Activated CD4-positive, alpha-beta T cell treated with anti-CD3 and anti-CD28 coated beads for 36 hours (primary cell): Measurements from ENCODE around the gene GAA. TPM values are rescaled to one million over a fixed set of nuclear protein-coding genes. Genes with fewer than 3 reads are reported as not detected.

Experiments used
- ATAC-seq: fragments of 200-7000 bp; cut with Tn5 transposase; one replicate; pipeline ENCODE4 v1.10.0; 2021; ENCODE audit warnings: mild to moderate bottlenecking, moderate library complexity
- CTCF ChIA-PET: fragments of 350-600 bp; sonication (Branson Sonifier 250); formaldehyde crosslinking; loops from one replicate; lab custom pipeline; 2021; ENCODE audit warnings: antibody characterized with exemption; lab: Charles Lee
- POLR2A ChIA-PET: fragments of 350-600 bp; sonication (Branson Sonifier 250); formaldehyde crosslinking; loops from one replicate; lab custom pipeline; 2021; ENCODE audit warnings: antibody characterized with exemption, inconsistent platforms; lab: Charles Lee
- DNase-seq: peaks from one replicate; pipeline ENCODE4 v3.0.0-alpha.2; 2020
- H3K27ac Mint-ChIP-seq: one replicate; pipeline ENCODE4 v1.8.0; 2021; ENCODE audit warnings: mixed read lengths
- H3K27me3 Mint-ChIP-seq: one replicate; pipeline ENCODE4 v1.8.0; 2021; ENCODE audit warnings: mixed read lengths
- H3K36me3 Mint-ChIP-seq: one replicate; pipeline ENCODE4 v1.8.0; 2021; ENCODE audit warnings: low read depth, mixed read lengths
- H3K4me1 Mint-ChIP-seq: one replicate; pipeline ENCODE4 v1.8.0; 2021; ENCODE audit warnings: mixed read lengths
- H3K4me3 Mint-ChIP-seq: one replicate; pipeline ENCODE4 v1.8.0; 2021; ENCODE audit warnings: mild to moderate bottlenecking, moderate library complexity, mixed read lengths
- H3K9me3 Mint-ChIP-seq: one replicate; pipeline ENCODE4 v1.8.0; 2021; ENCODE audit warnings: low read depth, mixed read lengths
- intact Hi-C, 2 experiments: fragments of 100-400 bp; cut with DNase I in 1 of 2; cut with micrococcal nuclease in 1 of 2; formaldehyde crosslinking; loops; one replicate each; pipeline versions ENCODE4 v1.14.2 to v1.15.1; 2022 to 2024; cut with DNase I, micrococcal nuclease
- total RNA-seq, 2 experiments: library from RNA; stranded (reverse); gene quantifications; one replicate each; pipeline ENCODE4 v1.2.3, GENCODE V29; 2021

The GAA gene
- total RNA-seq, 2 experiments from 2014 or later, result 28.4 to 32.8 TPM

- intact Hi-C loops, result no loop called here
- Mint-ChIP-seq H3K36me3 (no peaks in the 10 kb centered on the region), H3K4me1 (no peaks in the 10 kb centered on the region), H3K27me3 (no peaks in the 10 kb centered on the region), H3K4me3 (no peak overlapping the region), H3K27ac (no peak overlapping the region), H3K9me3 (peaks cover 2% of the 10 kb centered on the region)
- ChIA-PET CTCF (interaction anchor here (1.1 kb wide), 1 partner anchor 11 kb away, joined by 3 read pairs; the partner anchor contains the start of gene GAA), POLR2A (interaction anchor here (0.7 kb wide), 1 partner anchor 28 kb away, joined by 3 read pairs; no protein-coding TSS in a partner anchor)
- DNase-seq (no peak), ATAC-seq (no peak)
Measured at GRCh38 chr17:80111702-80112470, 10.5 kb downstream of the GAA start.

GRCh38 chr17:80112471-80113032, 11.2 kb downstream of the GAA start:
- DNase-seq, result no peak
- no peak overlapping the region for H3K27ac Mint-ChIP-seq
- H3K9me3 Mint-ChIP-seq, result peaks cover 2% of the 10 kb centered on the region
- H3K27me3 Mint-ChIP-seq, result no peaks in the 10 kb centered on the region
- POLR2A ChIA-PET, result no interaction called here
- H3K36me3 Mint-ChIP-seq, result no peaks in the 10 kb centered on the region
- CTCF ChIA-PET, result interaction anchor here (1.1 kb wide), 1 partner anchor 11 kb away, joined by 3 read pairs; the partner anchor contains the start of gene GAA
- intact Hi-C loops, result no loop called here
- no peak for ATAC-seq
- no peaks in the 10 kb centered on the region for H3K4me1 Mint-ChIP-seq
- H3K4me3 Mint-ChIP-seq, result no peak overlapping the region

DNA sequence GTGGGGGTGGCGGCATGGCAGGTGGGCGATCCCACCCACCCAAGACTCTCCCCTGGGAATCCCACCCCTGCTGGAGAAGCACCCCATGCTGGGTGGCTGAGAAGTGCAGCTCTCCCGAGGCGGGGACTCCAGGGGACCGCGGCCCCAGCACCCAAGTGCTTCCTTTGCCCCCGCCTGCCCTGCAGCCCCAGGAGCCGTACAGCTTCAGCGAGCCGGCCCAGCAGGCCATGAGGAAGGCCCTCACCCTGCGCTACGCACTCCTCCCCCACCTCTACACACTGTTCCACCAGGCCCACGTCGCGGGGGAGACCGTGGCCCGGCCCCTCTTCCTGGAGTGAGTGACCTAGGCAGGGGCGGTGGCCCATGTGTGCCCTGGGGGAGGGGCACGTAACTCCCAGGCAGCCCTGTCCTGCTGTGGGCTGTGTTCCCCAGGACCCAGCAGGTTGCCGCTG, 11.7 kb downstream of the GAA start:
- ChIA-PET POLR2A (no interaction called here), CTCF (interaction anchor here (1.1 kb wide), 1 partner anchor 12 kb away, joined by 3 read pairs; the partner anchor contains the start of gene GAA)
- ATAC-seq, result no peak
- no peak overlapping the region for H3K27ac Mint-ChIP-seq
- no peaks in the 10 kb centered on the region for H3K27me3 Mint-ChIP-seq
- intact Hi-C loops, result no loop called here
- H3K4me1 Mint-ChIP-seq, result no peaks in the 10 kb centered on the region
- no peak for DNase-seq
- peaks cover 2% of the 10 kb centered on the region for H3K9me3 Mint-ChIP-seq
- H3K4me3 Mint-ChIP-seq, result no peak overlapping the region
- no peaks in the 10 kb centered on the region for H3K36me3 Mint-ChIP-seq

- POLR2A ChIA-PET, result no interaction called here
- Mint-ChIP-seq H3K36me3 (no peaks in the 10 kb centered on the region), H3K4me3 (no peak overlapping the region)
Measured at GRCh38 chr17:80114758-80115157, 13.4 kb downstream of the GAA start.

DNA sequence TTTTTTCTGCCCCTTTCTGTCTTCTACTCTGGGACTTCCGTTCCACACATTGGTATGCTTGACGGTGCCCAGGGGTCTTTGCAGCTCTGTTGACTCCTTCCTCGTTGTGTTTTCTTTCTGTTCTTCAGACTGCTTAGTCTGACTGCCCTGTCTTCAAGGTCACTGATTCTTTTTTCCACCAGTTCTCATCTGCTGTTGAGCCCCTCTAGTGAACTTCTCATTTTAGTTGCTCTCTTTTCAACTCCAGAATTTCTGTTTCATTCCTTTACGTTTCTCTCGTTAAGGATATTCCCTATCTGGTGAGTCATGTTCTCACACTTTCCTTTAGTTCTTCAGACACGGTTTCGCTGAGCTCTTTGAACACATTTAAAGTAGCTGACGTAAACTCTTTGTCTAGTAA, 13.8 kb downstream of the GAA start:
- no peak for ATAC-seq
- Mint-ChIP-seq H3K27ac (no peak overlapping the region), H3K36me3 (no peaks in the 10 kb centered on the region), H3K27me3 (no peaks in the 10 kb centered on the region), H3K4me1 (no peaks in the 10 kb centered on the region), H3K4me3 (no peak overlapping the region), H3K9me3 (peaks cover 2% of the 10 kb centered on the region)
- POLR2A ChIA-PET, result no interaction called here
- no peak for DNase-seq
- CTCF ChIA-PET, result interaction anchor here (0.8 to 1.5 kb wide), 6 partner anchors 9 to 81 kb away, joined by 3 to 6 read pairs (median 4); partner anchors contain the start of gene GAA
- intact Hi-C loops, result no loop called here

More at GRCh38 chr17:80114758-80115157, 13.4 kb downstream of the GAA start:
- no peak for ATAC-seq
- H3K4me1 Mint-ChIP-seq, result no peaks in the 10 kb centered on the region
- H3K27ac Mint-ChIP-seq, result no peak overlapping the region
- intact Hi-C loops, result no loop called here
- no peaks in the 10 kb centered on the region for H3K27me3 Mint-ChIP-seq
- peaks cover 2% of the 10 kb centered on the region for H3K9me3 Mint-ChIP-seq
- CTCF ChIA-PET, result interaction anchor here (0.8 to 1.2 kb wide), 4 partner anchors 9 to 82 kb away, joined by 3 to 6 read pairs (median 4); partner anchors contain the start of gene GAA
- DNase-seq, result no peak

- Mint-ChIP-seq H3K9me3 (peaks cover 2% of the 10 kb centered on the region), H3K4me3 (no peak overlapping the region), H3K27ac (no peak overlapping the region), H3K4me1 (no peaks in the 10 kb centered on the region), H3K27me3 (no peaks in the 10 kb centered on the region), H3K36me3 (no peaks in the 10 kb centered on the region)
- CTCF ChIA-PET, result interaction anchor here (0.5 to 1.5 kb wide), 3 partner anchors 15 to 50 kb away, joined by 3 to 6 read pairs (median 4); partner anchors contain the start of gene GAA
- POLR2A ChIA-PET, result interaction anchor here (0.6 kb wide), 1 partner anchor 337 kb away, joined by 4 read pairs; no protein-coding TSS in a partner anchor
- intact Hi-C loops, result no loop called here
- DNase-seq, result no peak
- no peak for ATAC-seq
Measured at GRCh38 chr17:80116276-80116920, 15.0 kb downstream of the GAA start.

DNA sequence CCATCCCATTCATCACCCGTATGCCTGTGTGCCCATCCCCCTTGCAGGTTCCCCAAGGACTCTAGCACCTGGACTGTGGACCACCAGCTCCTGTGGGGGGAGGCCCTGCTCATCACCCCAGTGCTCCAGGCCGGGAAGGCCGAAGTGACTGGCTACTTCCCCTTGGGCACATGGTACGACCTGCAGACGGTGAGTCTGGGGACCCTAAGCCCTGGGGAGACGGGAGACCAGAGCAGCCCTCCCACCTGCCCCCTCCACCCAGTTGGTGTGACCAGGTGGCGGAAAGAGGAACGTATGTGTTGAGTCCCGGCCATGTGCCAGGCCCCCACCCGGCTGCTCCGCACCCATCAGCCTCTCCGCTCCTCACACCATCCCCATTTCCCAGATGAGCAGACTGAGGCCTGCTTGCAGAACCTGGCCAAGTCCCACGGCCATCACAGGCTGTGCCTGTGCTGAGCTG, 15.6 kb downstream of the GAA start:
- intact Hi-C loops, result no loop called here
- no peak for ATAC-seq

DNA sequence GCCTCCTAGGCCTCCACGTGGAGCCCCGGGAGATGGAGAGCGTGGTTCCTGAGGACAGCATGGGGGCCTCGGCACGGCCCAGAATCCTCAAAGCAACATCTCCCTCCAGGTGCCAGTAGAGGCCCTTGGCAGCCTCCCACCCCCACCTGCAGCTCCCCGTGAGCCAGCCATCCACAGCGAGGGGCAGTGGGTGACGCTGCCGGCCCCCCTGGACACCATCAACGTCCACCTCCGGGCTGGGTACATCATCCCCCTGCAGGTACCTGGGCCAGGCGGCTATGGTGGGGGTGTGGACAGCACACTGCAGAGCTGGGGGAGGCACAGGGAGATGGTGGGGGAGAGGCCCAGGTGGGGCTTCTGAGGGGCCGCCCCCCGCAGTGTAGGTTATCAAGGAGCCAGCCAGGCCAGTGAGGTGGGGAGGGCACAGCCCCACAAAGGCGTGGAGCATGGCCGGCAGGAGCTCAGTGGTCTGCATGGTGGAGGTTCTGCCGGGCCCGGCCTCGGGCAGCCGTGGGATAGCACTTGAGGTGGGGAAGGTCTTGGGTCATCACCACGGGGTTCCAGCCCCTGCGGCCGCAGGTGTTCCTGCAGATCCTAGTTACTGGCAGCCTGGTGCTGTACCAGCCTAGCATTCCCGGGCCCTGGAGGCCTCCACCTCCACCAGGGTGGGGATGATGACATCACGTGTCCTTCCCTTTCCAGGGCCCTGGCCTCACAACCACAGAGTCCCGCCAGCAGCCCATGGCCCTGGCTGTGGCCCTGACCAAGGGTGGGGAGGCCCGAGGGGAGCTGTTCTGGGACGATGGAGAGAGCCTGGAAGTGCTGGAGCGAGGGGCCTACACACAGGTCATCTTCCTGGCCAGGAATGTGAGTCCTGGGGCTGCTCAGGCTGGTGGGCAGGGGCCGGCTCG, 16.4 kb downstream of the GAA start:
- H3K27ac Mint-ChIP-seq, result no peak overlapping the region
- no peaks in the 10 kb centered on the region for H3K4me1 Mint-ChIP-seq
- ChIA-PET POLR2A (no interaction called here), CTCF (no interaction called here)
- no peaks in the 10 kb centered on the region for H3K36me3 Mint-ChIP-seq
- ATAC-seq (no peak), DNase-seq (no peak)
- peaks cover 2% of the 10 kb centered on the region for H3K9me3 Mint-ChIP-seq
- no peak overlapping the region for H3K4me3 Mint-ChIP-seq
- H3K27me3 Mint-ChIP-seq, result no peaks in the 10 kb centered on the region
- intact Hi-C loops, result no loop called here

More for the DNA sequence above, 15.6 kb downstream of the GAA start:
- no peaks in the 10 kb centered on the region for H3K4me1 Mint-ChIP-seq
- ChIA-PET POLR2A (no interaction called here), CTCF (interaction anchor here (0.5 to 1.5 kb wide), 2 partner anchors 15 to 50 kb away, joined by 4 to 6 read pairs; partner anchors contain the start of gene GAA)
- H3K27me3 Mint-ChIP-seq, result no peaks in the 10 kb centered on the region
- DNase-seq, result no peak
- no peak overlapping the region for H3K27ac Mint-ChIP-seq
- peaks cover 2% of the 10 kb centered on the region for H3K9me3 Mint-ChIP-seq
- H3K4me3 Mint-ChIP-seq, result no peak overlapping the region
- H3K36me3 Mint-ChIP-seq, result no peaks in the 10 kb centered on the region

- POLR2A ChIA-PET, result interaction anchor here (0.6 kb wide), 1 partner anchor 24 kb away, joined by 3 read pairs; no protein-coding TSS in a partner anchor
Measured at GRCh38 chr17:80118601-80119270, 17.4 kb downstream of the GAA start.

DNA sequence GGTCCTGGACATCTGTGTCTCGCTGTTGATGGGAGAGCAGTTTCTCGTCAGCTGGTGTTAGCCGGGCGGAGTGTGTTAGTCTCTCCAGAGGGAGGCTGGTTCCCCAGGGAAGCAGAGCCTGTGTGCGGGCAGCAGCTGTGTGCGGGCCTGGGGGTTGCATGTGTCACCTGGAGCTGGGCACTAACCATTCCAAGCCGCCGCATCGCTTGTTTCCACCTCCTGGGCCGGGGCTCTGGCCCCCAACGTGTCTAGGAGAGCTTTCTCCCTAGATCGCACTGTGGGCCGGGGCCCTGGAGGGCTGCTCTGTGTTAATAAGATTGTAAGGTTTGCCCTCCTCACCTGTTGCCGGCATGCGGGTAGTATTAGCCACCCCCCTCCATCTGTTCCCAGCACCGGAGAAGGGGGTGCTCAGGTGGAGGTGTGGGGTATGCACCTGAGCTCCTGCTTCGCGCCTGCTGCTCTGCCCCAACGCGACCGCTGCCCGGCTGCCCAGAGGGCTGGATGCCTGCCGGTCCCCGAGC, 17.9 kb downstream of the GAA start:
- H3K27me3 Mint-ChIP-seq, result no peaks in the 10 kb centered on the region
- CTCF ChIA-PET, result interaction anchor here (0.6 kb wide), 1 partner anchor 454 kb away, joined by 3 read pairs; no protein-coding TSS in a partner anchor
- H3K4me3 Mint-ChIP-seq, result no peak overlapping the region
- POLR2A ChIA-PET, result interaction anchor here (0.6 kb wide), 1 partner anchor 24 kb away, joined by 3 read pairs; no protein-coding TSS in a partner anchor
- H3K27ac Mint-ChIP-seq, result no peak overlapping the region
- no peaks in the 10 kb centered on the region for H3K36me3 Mint-ChIP-seq
- DNase-seq (no peak), ATAC-seq (no peak)
- H3K9me3 Mint-ChIP-seq, result peaks cover 2% of the 10 kb centered on the region
- no peaks in the 10 kb centered on the region for H3K4me1 Mint-ChIP-seq
- intact Hi-C loops, result no loop called here

More at GRCh38 chr17:80118601-80119270, 17.4 kb downstream of the GAA start:
- intact Hi-C loops, result no loop called here
- H3K36me3 Mint-ChIP-seq, result no peaks in the 10 kb centered on the region
- DNase-seq (no peak), ATAC-seq (no peak)
- H3K9me3 Mint-ChIP-seq, result peaks cover 2% of the 10 kb centered on the region
- no peaks in the 10 kb centered on the region for H3K27me3 Mint-ChIP-seq
- no peak overlapping the region for H3K27ac Mint-ChIP-seq
- H3K4me1 Mint-ChIP-seq, result no peaks in the 10 kb centered on the region
- no peak overlapping the region for H3K4me3 Mint-ChIP-seq
- CTCF ChIA-PET, result no interaction called here
